ENCODE data around the gene UBA6. TPM values are rescaled to one million over a fixed set of nuclear protein-coding genes. Genes with fewer than 3 reads are reported as not detected.

The UBA6 gene
- total RNA-seq = 183 and 369 TPM in 2 replicates

DNA sequence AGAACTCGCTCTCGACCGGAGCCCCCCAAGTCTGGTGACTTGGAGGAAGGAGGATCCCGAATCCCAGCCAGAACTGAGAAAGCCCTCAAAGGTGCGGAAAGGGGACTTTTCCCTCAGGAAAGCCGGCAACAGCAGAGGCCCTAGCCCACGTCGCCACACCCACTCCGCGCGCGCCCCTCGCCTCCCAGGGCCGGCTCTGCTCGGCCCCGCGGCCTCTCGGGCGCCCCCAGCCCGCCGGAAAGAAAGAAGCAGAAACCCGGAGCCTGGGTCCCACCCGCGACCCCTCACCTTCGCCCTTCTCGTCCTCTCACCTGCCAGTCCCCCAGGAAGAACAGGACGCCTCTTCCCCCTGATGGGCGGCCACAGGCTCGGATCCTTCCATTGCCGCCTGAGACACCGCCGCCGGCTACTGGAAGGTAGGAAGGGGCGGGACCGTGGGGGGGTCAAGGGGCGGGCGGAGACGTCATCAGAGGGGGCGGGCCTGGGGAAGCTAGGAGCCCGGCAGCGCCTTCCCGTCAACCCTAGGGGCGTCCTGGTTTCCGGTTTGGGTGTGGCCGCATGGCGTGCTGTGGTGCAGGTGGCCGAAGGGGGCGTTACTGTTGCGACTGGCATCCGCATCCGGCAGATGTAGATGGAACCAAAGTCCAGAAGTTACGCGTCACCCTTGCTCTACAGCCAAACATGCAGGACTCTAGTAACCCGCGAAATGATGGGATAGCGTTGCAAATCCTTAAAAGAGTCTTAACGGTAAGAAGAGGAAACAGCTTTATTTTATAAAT, at the start of gene UBA6:
Gene UBA6 (minus strand): TSS at position 418 of the 779 bp plus-strand sequence. CDS start 36 bp downstream, at position 382.

Other genes starting within 250 kb of the UBA6 start
- 12.4 and 18.7 TPM in 2 replicates for gene CENPC, start 155.7 kb downstream of the UBA6 start, total RNA-seq
- gene STAP1, start 142.4 kb downstream of the UBA6 start, total RNA-seq = not detected in 2 replicates
- gene GNRHR, start 53.2 kb upstream of the UBA6 start, total RNA-seq = not detected in 2 replicates
- gene TMPRSS11D, start 182.8 kb upstream of the UBA6 start, total RNA-seq = under 0.01 and 0.33 TPM in 2 replicates

All from uterine smooth muscle cell (primary cell).